Colonic mucosa (tissue), 4 donors: ENCODE measurements around the gene TAF8. TPM values are rescaled to one million over a fixed set of nuclear protein-coding genes. Genes with fewer than 3 reads are reported as not detected.
A peak's percentile ranks its signal among the peaks of the same experiment; 100 is the strongest.

Experiments
- DNase-seq: peaks from one replicate; pipeline ENCODE4 v3.0.0-alpha.2; 2020
- H3K27ac ChIP-seq: fragments of 200-600 bp; one replicate; pipeline ENCODE4 v1.8.0; 2021
- H3K27me3 ChIP-seq: fragments of 200-600 bp; one replicate; pipeline ENCODE4 v1.8.0; 2021
- H3K36me3 ChIP-seq: fragments of 200-600 bp; one replicate; pipeline ENCODE4 v1.8.0; 2021
- H3K4me1 ChIP-seq: fragments of 200-600 bp; one replicate; pipeline ENCODE4 v1.8.0; 2021; ENCODE audit warnings: mild to moderate bottlenecking
- H3K4me3 ChIP-seq: fragments of 200-600 bp; one replicate; pipeline ENCODE4 v1.8.0; 2021
- H3K9ac ChIP-seq, 2 donors: one replicate each; pipeline ENCODE4 v1.7.0; 2013; ENCODE audit warnings: control low read depth in 2 of 2, low read depth in 2 of 2, low read length in 2 of 2
- H3K9me3 ChIP-seq: fragments of 200-600 bp; one replicate; pipeline ENCODE4 v1.8.0; 2021
- intact Hi-C: fragments of 100-400 bp; cut with DNase I; formaldehyde crosslinking; loops from one replicate; pipeline ENCODE4 v1.14.1; 2022
- total RNA-seq, 2 donors: library from RNA; stranded (reverse); fragmentation: NEBNext Ultra II Directional in 1 of 2; extraction: Animal tissue kit (Norgen Biotek cat#: 25700) in 1 of 2; gene quantifications; one replicate each; pipeline ENCODE4 v1.2.1, GENCODE V29; 2021
- TF ChIP-seq, protein P1 (sequence below): fragments of 200-600 bp; IDR thresholded peaks from one replicate; pipeline ENCODE4 v1.8.0; 2022; ENCODE audit warnings: antibody characterized with exemption, mild to moderate bottlenecking
- donor health status: healthy.
- donor health status: DM: no; HTN: no; CAD: no.
- donor health status: DM: no; HTN: no; CAD: no.

TAF8 gene
- total RNA-seq, 2 donors from 2014 or later: 20.5 to 21.2 TPM

DNA sequence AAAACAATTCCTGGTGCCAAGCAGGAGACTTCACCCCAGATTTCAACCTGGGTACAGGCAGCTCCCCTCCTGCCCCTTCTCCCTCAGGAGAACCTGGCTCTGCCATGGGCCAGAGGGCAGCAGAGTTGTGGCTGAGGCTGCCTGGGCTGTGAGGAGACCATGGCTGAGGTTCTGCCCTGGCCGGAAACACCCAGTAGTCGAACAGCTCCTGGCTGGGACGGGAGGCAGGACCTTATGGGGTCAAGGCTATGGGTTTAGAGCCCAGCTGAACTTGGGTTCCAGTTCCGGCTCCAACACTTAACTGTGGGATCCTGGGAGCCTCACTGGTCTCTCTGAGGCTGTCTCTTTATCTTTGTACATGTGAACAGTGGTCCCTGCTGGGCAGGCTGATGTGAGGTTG is 83.6 kb downstream of the TAF8 start:
- Histone ChIP-seq H3K27ac (no peak overlapping the region), H3K4me3 (no peak overlapping the region), H3K9ac (no peak overlapping the region), H3K9me3 (no peaks in the 10 kb centered on the region), H3K27me3 (no peaks in the 10 kb centered on the region), H3K4me1 (peaks cover 8% of the 10 kb centered on the region), H3K36me3 (no peaks in the 10 kb centered on the region)
- TF ChIP-seq, protein P1, sequence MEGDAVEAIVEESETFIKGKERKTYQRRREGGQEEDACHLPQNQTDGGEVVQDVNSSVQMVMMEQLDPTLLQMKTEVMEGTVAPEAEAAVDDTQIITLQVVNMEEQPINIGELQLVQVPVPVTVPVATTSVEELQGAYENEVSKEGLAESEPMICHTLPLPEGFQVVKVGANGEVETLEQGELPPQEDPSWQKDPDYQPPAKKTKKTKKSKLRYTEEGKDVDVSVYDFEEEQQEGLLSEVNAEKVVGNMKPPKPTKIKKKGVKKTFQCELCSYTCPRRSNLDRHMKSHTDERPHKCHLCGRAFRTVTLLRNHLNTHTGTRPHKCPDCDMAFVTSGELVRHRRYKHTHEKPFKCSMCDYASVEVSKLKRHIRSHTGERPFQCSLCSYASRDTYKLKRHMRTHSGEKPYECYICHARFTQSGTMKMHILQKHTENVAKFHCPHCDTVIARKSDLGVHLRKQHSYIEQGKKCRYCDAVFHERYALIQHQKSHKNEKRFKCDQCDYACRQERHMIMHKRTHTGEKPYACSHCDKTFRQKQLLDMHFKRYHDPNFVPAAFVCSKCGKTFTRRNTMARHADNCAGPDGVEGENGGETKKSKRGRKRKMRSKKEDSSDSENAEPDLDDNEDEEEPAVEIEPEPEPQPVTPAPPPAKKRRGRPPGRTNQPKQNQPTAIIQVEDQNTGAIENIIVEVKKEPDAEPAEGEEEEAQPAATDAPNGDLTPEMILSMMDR: no peak
- no peak for DNase-seq
- intact Hi-C loops: no loop called here

DNA sequence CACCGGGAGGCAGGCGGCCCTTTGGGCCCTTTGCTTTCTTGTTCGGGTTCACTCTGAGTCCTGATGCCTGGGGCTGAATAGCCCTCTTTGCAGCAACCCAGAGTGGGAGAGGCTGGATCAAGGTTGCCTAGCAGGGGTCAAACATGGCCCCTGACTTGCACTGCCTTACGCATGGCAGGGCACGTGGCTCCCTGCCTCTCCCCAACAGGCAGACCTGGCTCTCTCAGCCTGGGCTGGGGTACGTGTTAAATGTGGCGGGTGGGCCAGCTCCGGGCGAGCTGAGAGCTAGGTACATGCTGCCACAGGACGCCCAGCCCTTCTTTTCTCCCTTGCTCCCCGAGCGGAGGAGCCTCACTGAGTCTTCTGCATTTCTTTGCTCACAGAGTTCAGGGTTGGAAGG is 84.8 kb downstream of the TAF8 start:
- Histone ChIP-seq H3K4me3 (no peak overlapping the region), H3K36me3 (no peaks in the 10 kb centered on the region), H3K27me3 (no peaks in the 10 kb centered on the region), H3K4me1 (peaks cover 8% of the 10 kb centered on the region), H3K27ac (no peak overlapping the region), H3K9me3 (no peaks in the 10 kb centered on the region), H3K9ac (no peak overlapping the region)
- DNase-seq: no peak
- TF ChIP-seq, protein P1: no peak
- intact Hi-C loops: no loop called here

DNA sequence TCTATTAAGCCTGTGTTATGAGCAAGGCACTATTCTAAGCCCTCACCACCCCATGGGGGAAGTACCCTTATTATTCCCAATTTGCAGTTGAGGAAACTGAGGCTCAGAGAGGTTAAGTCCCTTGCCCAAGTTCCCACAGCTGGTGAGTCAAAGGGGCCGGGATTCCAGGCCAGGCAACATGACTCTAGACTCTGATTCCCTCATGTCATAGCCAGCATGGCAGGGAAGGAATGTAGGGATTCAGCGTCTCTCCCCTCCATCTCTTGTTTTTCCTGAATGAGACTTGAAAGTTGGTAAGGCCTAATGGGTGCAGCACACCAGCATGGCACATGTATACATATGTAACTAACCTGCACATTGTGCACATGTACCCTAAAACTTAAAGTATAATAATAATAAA is 85.4 kb downstream of the TAF8 start:
- Histone ChIP-seq H3K27me3 (no peaks in the 10 kb centered on the region), H3K4me1 (peaks cover 11% of the 10 kb centered on the region), H3K36me3 (no peaks in the 10 kb centered on the region), H3K4me3 (no peak overlapping the region), H3K9ac (no peak overlapping the region), H3K9me3 (no peaks in the 10 kb centered on the region), H3K27ac (no peak overlapping the region)
- TF ChIP-seq, protein P1: no peak
- no peak for DNase-seq
- intact Hi-C loops: no loop called here

DNA sequence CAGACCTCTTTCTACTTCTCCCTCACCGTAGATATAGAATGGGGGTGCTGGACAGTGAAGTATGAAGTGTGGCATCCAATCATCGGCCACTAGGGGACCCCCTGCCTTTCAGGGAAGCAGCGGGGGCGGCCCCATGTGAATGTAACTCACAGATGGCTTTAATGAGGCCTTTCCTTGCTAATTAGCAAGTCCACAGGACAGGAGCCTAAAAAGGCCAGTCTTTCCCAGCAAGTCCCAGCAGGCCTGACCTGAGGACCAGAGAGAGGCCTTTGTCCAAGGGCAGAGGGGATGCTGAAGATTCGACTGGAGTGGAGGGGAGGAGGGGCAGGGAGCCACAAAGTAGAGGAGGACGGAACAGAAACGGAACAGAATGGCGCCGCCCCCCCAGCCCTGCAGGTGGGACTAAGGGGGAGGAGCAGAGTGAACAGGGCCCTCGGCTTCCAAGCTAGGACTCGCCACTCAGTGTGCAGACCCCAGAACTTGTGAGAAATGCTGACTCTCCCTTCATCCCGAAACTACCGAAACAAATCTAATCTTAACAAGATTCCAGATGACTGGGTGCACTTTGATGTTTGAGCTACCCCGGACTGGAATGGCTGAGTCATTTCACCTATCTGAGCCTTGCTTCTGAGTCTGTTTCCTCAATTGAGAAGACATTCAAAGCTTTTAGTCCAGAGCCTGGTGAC is 86.3 kb downstream of the TAF8 start:
- H3K36me3 ChIP-seq: no peaks in the 10 kb centered on the region
- no peaks in the 10 kb centered on the region for H3K9me3 ChIP-seq
- peaks cover 17% of the 10 kb centered on the region for H3K4me1 ChIP-seq
- H3K9ac ChIP-seq: peak overlapping the region; percentile 31 to 76
- TF ChIP-seq, protein P1: no peak
- no peaks in the 10 kb centered on the region for H3K27me3 ChIP-seq
- H3K27ac ChIP-seq: peak overlapping the region; percentile 85
- DNase-seq: peak; percentile 35
- H3K4me3 ChIP-seq: no peak overlapping the region
- intact Hi-C loops: no loop called here

Other genes starting within 250 kb of the TAF8 start
- 1 to 10 TPM; 1.7 to 2.9 TPM for gene USP49, start 155.1 kb upstream of the TAF8 start, total RNA-seq
- 10 to 100 TPM; 15.0 to 22.9 TPM for gene MED20, start 129.4 kb upstream of the TAF8 start, total RNA-seq
- gene BYSL, start 129.0 kb upstream of the TAF8 start, total RNA-seq: 10 to 100 TPM; 10.4 to 16.4 TPM
- 10 to 100 TPM; 86.2 to 92.3 TPM for gene CCND3, start 108.7 kb upstream of the TAF8 start, total RNA-seq
- gene C6orf132, start 92.1 kb downstream of the TAF8 start, total RNA-seq: 10 to 100 TPM; 35.1 to 42.3 TPM
- not detected for gene GUCA1A, start 122.8 kb downstream of the TAF8 start, total RNA-seq
- 1 to 10 TPM in 1 of 2 donors, under 1 TPM in 1; 0.80 to 1.4 TPM for gene GUCA1B, start 144.4 kb downstream of the TAF8 start, total RNA-seq
- gene MRPS10, start 167.3 kb downstream of the TAF8 start, total RNA-seq: 10 to 100 TPM; 32.5 to 33.0 TPM